H1 (cell line): ENCODE results near the gene ZNF74. TPM values are rescaled to one million over a fixed set of nuclear protein-coding genes. Genes with fewer than 3 reads are reported as not detected.

ENCODE experiments used
- BCL11A ChIP-seq, 2 experiments: IDR thresholded peaks; one replicate each; pipeline ENCODE4 v1.6.1; 2011; ENCODE audit warnings: low read depth in 2 of 2, low read length in 2 of 2, mild to moderate bottlenecking in 2 of 2
- CHD7 ChIP-seq: fragments of 300-600 bp; sonication (generic); IDR thresholded peaks from 2 replicates; pipeline ENCODE4 v1.7.1; 2012; ENCODE audit warnings: low read length, moderate library complexity, mild to moderate bottlenecking, inconsistent platforms; ENCODE audit not compliant: insufficient replicate concordance
- CTCF ChIP-seq, 3 experiments: IDR thresholded peaks; 1 replicate in 2 of 3; 2 replicates in 1 of 3; pipeline versions ENCODE4 v1.5.1 to v1.6.1; 2011; ENCODE audit warnings: low read length in 3 of 3, mild to moderate bottlenecking in 3 of 3, inconsistent platforms in 2 of 3, low read depth in 1 of 3, moderate library complexity in 1 of 3; ENCODE audit not compliant: insufficient read depth in 1 of 3; ENCODE audit errors: control extremely low read depth in 1 of 3
- KDM5A ChIP-seq: fragments of 200-600 bp; IDR thresholded peaks from 2 replicates; pipeline ENCODE4 v1.7.1; 2012; ENCODE audit warnings: mild to moderate bottlenecking, low read length, inconsistent platforms, mixed read lengths
- SIRT6 ChIP-seq: IDR thresholded peaks from one replicate; pipeline ENCODE4 v1.7.1; 2012; ENCODE audit warnings: low read length, inconsistent platforms
- SP1 ChIP-seq: IDR thresholded peaks from 2 replicates; pipeline ENCODE4 v1.6.1; 2011; ENCODE audit warnings: low read depth, low read length
- polyA plus RNA-seq, 7 experiments: library from polyadenylated mRNA; depleted of rRNA in 3 of 7; stranded (reverse) in 5 of 7; unstranded in 2 of 7; fragments of >200 nt in 5 of 7; fragments of 200-250 nt in 2 of 7; gene quantifications; 1 replicate in 5 of 7; 2 replicates in 1 of 7; 4 replicates in 1 of 7; pipeline versions ENCODE4 v1.2.1 to v1.2.3, GENCODE V29; 2011 to 2013; ENCODE audit warnings: missing spikeins in 2 of 7, mixed read lengths in 2 of 7
- total RNA-seq: library from RNA; stranded (reverse); fragmentation: NEBNext Ultra II Directional; extraction: Animal tissue kit (Norgen Biotek cat#: 25700); gene quantifications from 2 replicates; pipeline ENCODE4 v1.2.1, GENCODE V29; 2021

ZNF74 gene
- total and polyA plus RNA-seq, 2 of the 8 experiments (the other 6 are each of a cell fraction or from before 2014, with no cell fraction given), result 29.7 to 45.7 TPM

- TF ChIP-seq CHD7, result no peak
- TF ChIP-seq CTCF (IDR thresholded peaks at IDR 0.05; ENCODE audit: control extremely low read depth in 1 of 3, insufficient read depth in 1 of 3, low read depth in 1 of 3, low read length in 3 of 3), result no peak
- no peak for TF ChIP-seq BCL11A (IDR thresholded peaks at IDR 0.05; ENCODE audit: low read depth in 2 of 2, low read length in 2 of 2)
- no peak for TF ChIP-seq KDM5A
- no peak for TF ChIP-seq SIRT6
- no peak for TF ChIP-seq SP1
Measured at GRCh38 chr22:20427104-20427944, 33.4 kb downstream of the ZNF74 start (continued).
